Gastroesophageal sphincter (tissue), 4 donors: ENCODE data around the gene PPP3CA. TPM values are rescaled to one million over a fixed set of nuclear protein-coding genes. Genes with fewer than 3 reads are reported as not detected.
A peak's percentile ranks its signal among the peaks of the same experiment; 100 is the strongest.

Experiments used
- ATAC-seq: fragments of 150-250 bp; one replicate; pipeline ENCODE4 v1.9.1; 2016; ENCODE audit warnings: mild to moderate bottlenecking, moderate library complexity
- H3K27ac ChIP-seq, 4 donors: fragments of 200-600 bp; sonication (generic) in 3 of 4; 1 replicate in 3 of 4; 2 replicates in 1 of 4; pipeline ENCODE4 v1.5.1; 2016 to 2019
- H3K27me3 ChIP-seq: fragments of 200-600 bp; sonication (generic); one replicate; pipeline ENCODE4 v1.5.1; 2019
- H3K36me3 ChIP-seq, 2 donors: fragments of 200-600 bp; sonication (generic); one replicate each; pipeline ENCODE4 v1.5.1; 2019; ENCODE audit warnings: control low read depth in 1 of 2
- H3K4me1 ChIP-seq, 3 donors: fragments of 200-600 bp; sonication (generic); 1 replicate in 2 of 3; 2 replicates in 1 of 3; pipeline ENCODE4 v1.5.1; 2016 to 2019; ENCODE audit warnings: control low read depth in 2 of 3
- H3K4me3 ChIP-seq, 2 donors: fragments of 200-600 bp; sonication (generic); one replicate each; pipeline ENCODE4 v1.5.1; 2019; ENCODE audit warnings: mild to moderate bottlenecking in 1 of 2, moderate library complexity in 1 of 2
- H3K9me3 ChIP-seq, 3 donors: fragments of 200-600 bp; sonication (generic); one replicate each; pipeline ENCODE4 v1.5.1; 2017 to 2019; ENCODE audit warnings: control low read depth in 2 of 3
- EP300 ChIP-seq: sonication (generic); formaldehyde crosslinking; IDR thresholded peaks from one replicate; pipeline ENCODE4 v1.6.1; 2017; ENCODE audit warnings: antibody characterized with exemption, mild to moderate bottlenecking
- POLR2A ChIP-seq, 2 donors: fragments of 450-650 bp; IDR thresholded peaks; one replicate each; pipeline ENCODE4 v1.6.1; 2017; ENCODE audit warnings: antibody characterized with exemption in 2 of 2, mild to moderate bottlenecking in 2 of 2, moderate library complexity in 1 of 2
- POLR2AphosphoS5 ChIP-seq: sonication (generic); formaldehyde crosslinking; IDR thresholded peaks from one replicate; pipeline ENCODE4 v1.6.1; 2017; ENCODE audit warnings: antibody characterized with exemption
- WGBS, 2 donors: methylation state at CpG; one replicate each; pipeline ENCODE4 v1.1.5; 2018; ENCODE audit warnings: low coverage in 1 of 2; 5-methylcytosine and 5-hydroxymethylcytosine counted together
- total RNA-seq, 4 donors: library from RNA; depleted of rRNA; stranded (reverse); fragments of >200 nt; gene quantifications; one replicate each; pipeline ENCODE4 v1.1.0, GENCODE V29; 2016
- TF ChIP-seq, protein P1 (sequence below), 4 experiments: fragments of 200-600 bp in 2 of 4; fragments of 450-650 bp in 2 of 4; sonication (generic) in 1 of 4; IDR thresholded peaks; one replicate each; pipeline ENCODE4 v1.5.1; 2017 to 2019; ENCODE audit warnings: antibody characterized with exemption in 4 of 4, mild to moderate bottlenecking in 2 of 4, moderate library complexity in 2 of 4

The PPP3CA gene
- total RNA-seq, result 10 to 100 TPM; 21.1 to 29.2 (median 24.8) TPM

- Histone ChIP-seq H3K27me3 (no peaks in the 10 kb centered on the region), H3K27ac (peak within 1 kb of the TSS; percentile 62 to 99 (median 97)), H3K4me1 (peaks cover 0 to 42% (median 5%) of the 10 kb centered on the region in 3 donors), H3K4me3 (peak within 1 kb of the TSS; percentile 92 to 98), H3K36me3 (no peaks in the 10 kb centered on the region), H3K9me3 (no peaks in the 10 kb centered on the region)
- TF ChIP-seq, protein P1, sequence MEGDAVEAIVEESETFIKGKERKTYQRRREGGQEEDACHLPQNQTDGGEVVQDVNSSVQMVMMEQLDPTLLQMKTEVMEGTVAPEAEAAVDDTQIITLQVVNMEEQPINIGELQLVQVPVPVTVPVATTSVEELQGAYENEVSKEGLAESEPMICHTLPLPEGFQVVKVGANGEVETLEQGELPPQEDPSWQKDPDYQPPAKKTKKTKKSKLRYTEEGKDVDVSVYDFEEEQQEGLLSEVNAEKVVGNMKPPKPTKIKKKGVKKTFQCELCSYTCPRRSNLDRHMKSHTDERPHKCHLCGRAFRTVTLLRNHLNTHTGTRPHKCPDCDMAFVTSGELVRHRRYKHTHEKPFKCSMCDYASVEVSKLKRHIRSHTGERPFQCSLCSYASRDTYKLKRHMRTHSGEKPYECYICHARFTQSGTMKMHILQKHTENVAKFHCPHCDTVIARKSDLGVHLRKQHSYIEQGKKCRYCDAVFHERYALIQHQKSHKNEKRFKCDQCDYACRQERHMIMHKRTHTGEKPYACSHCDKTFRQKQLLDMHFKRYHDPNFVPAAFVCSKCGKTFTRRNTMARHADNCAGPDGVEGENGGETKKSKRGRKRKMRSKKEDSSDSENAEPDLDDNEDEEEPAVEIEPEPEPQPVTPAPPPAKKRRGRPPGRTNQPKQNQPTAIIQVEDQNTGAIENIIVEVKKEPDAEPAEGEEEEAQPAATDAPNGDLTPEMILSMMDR (IDR thresholded peaks at IDR 0.05), result no peak
- peak; percentile 64 to 66 for TF ChIP-seq POLR2A (IDR thresholded peaks at IDR 0.05)
- TF ChIP-seq POLR2AphosphoS5, result no peak
- TF ChIP-seq EP300, result no peak
- no CpG with 5 or more reads among the region's 41 CpGs for WGBS, 2 donors
- no peak for ATAC-seq
Measured at GRCh38 chr4:101347267-101347556, at the start of gene PPP3CA. PPP3CA (minus strand) TSS chr4:101347526.

GRCh38 chr4:101393256-101393655, 45.9 kb upstream of the PPP3CA start:
- no peak overlapping the region for H3K27ac ChIP-seq
- ATAC-seq, result no peak
- H3K4me3 ChIP-seq, result no peak overlapping the region
- H3K27me3 ChIP-seq, result no peaks in the 10 kb centered on the region
- WGBS, 2 donors, result 40 to 48% methylated on average over 2 of the region's 2 CpGs
- no peaks in the 10 kb centered on the region for H3K4me1 ChIP-seq
- no peaks in the 10 kb centered on the region for H3K9me3 ChIP-seq
- TF ChIP-seq, protein P1 (IDR thresholded peaks at IDR 0.05), result no peak
- TF ChIP-seq EP300 (no peak), POLR2A (IDR thresholded peaks at IDR 0.05) (no peak), POLR2AphosphoS5 (no peak)
- no peaks in the 10 kb centered on the region for H3K36me3 ChIP-seq

DNA sequence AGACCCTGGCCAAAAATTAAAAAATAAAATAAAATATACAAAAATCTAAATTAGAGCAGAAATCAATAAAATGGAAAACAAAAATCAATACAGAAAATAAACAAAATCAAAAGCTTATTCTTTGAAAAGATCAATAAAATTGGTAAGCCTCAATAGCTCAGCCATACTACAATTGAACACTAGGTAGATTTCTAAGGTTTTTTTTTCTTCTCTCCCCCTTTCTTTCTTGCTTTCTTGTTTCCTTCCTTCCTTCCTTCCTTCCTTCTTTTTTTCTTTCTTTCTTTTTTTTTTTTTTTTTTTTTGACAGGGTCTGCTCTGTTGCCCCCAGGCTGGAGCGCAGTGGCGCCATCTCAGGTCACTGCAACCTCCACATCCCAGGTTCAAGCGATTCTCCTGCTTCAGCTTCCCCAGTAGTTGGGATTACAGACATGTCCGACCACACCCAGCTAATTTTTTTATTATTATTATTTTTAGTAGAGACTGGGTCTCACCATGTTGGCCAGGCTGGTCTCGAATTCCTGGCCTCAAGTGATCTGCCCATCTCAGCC, 23.4 kb upstream of the PPP3CA start:
- Histone ChIP-seq H3K4me3 (no peak overlapping the region), H3K27me3 (no peaks in the 10 kb centered on the region), H3K4me1 (no peaks in the 10 kb centered on the region), H3K9me3 (no peaks in the 10 kb centered on the region), H3K36me3 (no peaks in the 10 kb centered on the region), H3K27ac (no peak overlapping the region)
- WGBS, 2 donors, result 85 to 89% methylated on average over 3 to 5 of the region's 5 CpGs
- ATAC-seq, result no peak
- TF ChIP-seq EP300, result no peak
- TF ChIP-seq, protein P1 (IDR thresholded peaks at IDR 0.05), result no peak
- no peak for TF ChIP-seq POLR2AphosphoS5
- TF ChIP-seq POLR2A (IDR thresholded peaks at IDR 0.05), result no peak

DNA sequence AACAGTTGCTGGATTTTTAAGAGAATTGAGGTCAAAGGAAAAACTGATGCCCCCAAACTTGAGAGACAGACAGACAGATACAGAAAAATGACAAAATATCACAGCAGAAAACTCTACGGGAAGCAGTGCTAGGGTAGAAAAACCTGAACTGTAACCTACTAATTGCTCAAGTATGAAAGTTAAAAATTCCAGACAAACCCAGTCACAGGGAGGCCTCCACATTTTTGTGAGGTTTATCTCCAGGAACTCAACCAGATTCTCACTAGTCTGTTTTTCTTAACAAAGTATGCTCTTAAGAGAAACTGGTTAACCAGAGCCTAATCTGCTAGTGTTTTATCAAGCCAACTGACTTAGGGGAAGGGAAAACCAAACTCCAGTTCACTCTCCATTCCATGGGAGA, 19.9 kb upstream of the PPP3CA start:
- ATAC-seq, result no peak
- 36 to 45% methylated on average over 1 of the region's 1 CpG for WGBS, 2 donors
- H3K4me3 ChIP-seq, result no peak overlapping the region
- no peaks in the 10 kb centered on the region for H3K4me1 ChIP-seq
- TF ChIP-seq POLR2A (IDR thresholded peaks at IDR 0.05) (no peak), EP300 (no peak)
- H3K27ac ChIP-seq, result no peak overlapping the region
- no peaks in the 10 kb centered on the region for H3K36me3 ChIP-seq
- H3K9me3 ChIP-seq, result no peaks in the 10 kb centered on the region
- no peaks in the 10 kb centered on the region for H3K27me3 ChIP-seq

DNA sequence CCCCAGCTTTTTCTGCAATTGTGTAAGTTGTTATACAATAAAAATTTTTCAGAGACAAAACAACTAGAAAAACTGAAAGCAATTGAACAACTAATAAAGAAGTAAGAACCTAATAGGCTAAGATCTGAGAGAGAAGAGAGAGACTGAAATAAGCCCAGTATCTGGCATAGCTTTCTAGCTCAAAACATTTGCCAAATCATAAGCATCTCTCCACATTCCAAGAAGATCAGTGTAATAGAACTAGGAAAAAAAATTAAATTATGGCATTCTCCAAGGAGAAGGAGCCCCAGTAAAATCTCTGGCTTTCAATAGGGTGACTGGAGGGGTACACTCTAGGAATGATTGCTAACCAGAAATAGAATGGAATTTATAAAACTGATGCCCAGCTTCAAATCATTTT, 19.0 kb upstream of the PPP3CA start:
- no peak for ATAC-seq
- H3K4me1 ChIP-seq, result no peaks in the 10 kb centered on the region
- TF ChIP-seq, protein P1 (IDR thresholded peaks at IDR 0.05), result no peak
- TF ChIP-seq POLR2A (IDR thresholded peaks at IDR 0.05), result no peak
- no peak for TF ChIP-seq EP300
- no peak for TF ChIP-seq POLR2AphosphoS5
- H3K36me3 ChIP-seq, result no peaks in the 10 kb centered on the region
- H3K9me3 ChIP-seq, result no peaks in the 10 kb centered on the region
- no peak overlapping the region for H3K27ac ChIP-seq
- H3K27me3 ChIP-seq, result no peaks in the 10 kb centered on the region
- H3K4me3 ChIP-seq, result no peak overlapping the region
